Spleen (tissue), 11 donors: ENCODE results near the gene ITFG1. TPM values are rescaled to one million over a fixed set of nuclear protein-coding genes. Genes with fewer than 3 reads are reported as not detected.
"Not testable (repeated sequence)": the region's sequence is repeated elsewhere in the genome, so short reads cannot be mapped to it uniquely, and the experiment has no call there.

Experiments used
- DNase-seq: peaks from one replicate; pipeline ENCODE4 v3.0.0-alpha.2; 2020
- H3K27ac ChIP-seq, 8 donors: fragments of 200-600 bp; sonication (generic) in 7 of 8; 1 replicate in 4 of 8; 2 replicates in 4 of 8; pipeline versions ENCODE4 v1.5.0 to v1.8.0; 2016 to 2021; ENCODE audit warnings: inconsistent platforms in 4 of 8, mild to moderate bottlenecking in 4 of 8, moderate library complexity in 1 of 8
- H3K27me3 ChIP-seq, 7 donors: fragments of 200-600 bp; sonication (generic) in 6 of 7; replicated peaks in 1 of 7; 1 replicate in 4 of 7; 2 replicates in 3 of 7; pipeline versions ENCODE4 v1.5.0 to v1.8.0; 2016 to 2021; ENCODE audit warnings: inconsistent platforms in 3 of 7, mild to moderate bottlenecking in 1 of 7
- H3K36me3 ChIP-seq, 6 donors: fragments of 200-600 bp; sonication (generic) in 5 of 6; 1 replicate in 4 of 6; 2 replicates in 2 of 6; pipeline versions ENCODE4 v1.5.0 to v1.8.0; 2016 to 2021; ENCODE audit warnings: inconsistent platforms in 2 of 6
- H3K4me1 ChIP-seq, 6 donors: fragments of 200-600 bp; sonication (generic) in 5 of 6; 1 replicate in 3 of 6; 2 replicates in 3 of 6; pipeline versions ENCODE4 v1.5.0 to v1.8.0; 2016 to 2021; ENCODE audit warnings: inconsistent platforms in 3 of 6
- H3K4me3 ChIP-seq, 8 donors: fragments of 200-600 bp; sonication (generic) in 7 of 8; 1 replicate in 4 of 8; 2 replicates in 4 of 8; pipeline versions ENCODE4 v1.5.0 to v1.8.0; 2016 to 2021; ENCODE audit warnings: inconsistent platforms in 4 of 8, mild to moderate bottlenecking in 4 of 8, moderate library complexity in 2 of 8
- H3K9me3 ChIP-seq, 8 donors: fragments of 200-600 bp; sonication (generic) in 7 of 8; 1 replicate in 4 of 8; 2 replicates in 4 of 8; pipeline versions ENCODE4 v1.5.0 to v1.8.0; 2016 to 2021; ENCODE audit warnings: inconsistent platforms in 4 of 8
- CTCF ChIP-seq, 11 experiments: fragments of 200-600 bp in 7 of 11; fragments of 450-650 bp in 4 of 11; sonication (generic) in 4 of 11; IDR thresholded peaks in 8 of 11; conservative IDR thresholded peaks in 3 of 11; 1 replicate in 7 of 11; 2 replicates in 4 of 11; pipeline versions ENCODE4 v1.4.0 to v1.8.0; 2016 to 2021; ENCODE audit warnings: antibody characterized with exemption in 11 of 11, inconsistent platforms in 4 of 11, mild to moderate bottlenecking in 1 of 11
- POLR2A ChIP-seq, 3 donors: fragments of 450-650 bp; IDR thresholded peaks; one replicate each; pipeline ENCODE4 v1.5.1; 2017; ENCODE audit warnings: antibody characterized with exemption in 3 of 3, mild to moderate bottlenecking in 1 of 3
- POLR2AphosphoS5 ChIP-seq, 3 donors: sonication (generic); formaldehyde crosslinking; IDR thresholded peaks; one replicate each; pipeline ENCODE4 v1.5.1; 2017; ENCODE audit warnings: antibody characterized with exemption in 3 of 3
- WGBS, 5 donors: extraction: QIAGEN DNeasy Blood & Tissue Kit in 3 of 5; methylation state at CpG; one replicate each; pipeline versions ENCODE4 v1.1.5 to v1.1.7; 2013 to 2018; 5-methylcytosine and 5-hydroxymethylcytosine counted together
- intact Hi-C: fragments of 100-400 bp; cut with DNase I; formaldehyde crosslinking; loops from one replicate; pipeline ENCODE4 v1.15.0; 2023; ENCODE audit warnings: low total_unique reads
- polyA plus RNA-seq, 3 donors: library from polyadenylated mRNA; stranded (reverse); fragments of 200-250 nt; gene quantifications; one replicate each; pipeline ENCODE4 v1.2.1, GENCODE V29; 2013
- total RNA-seq, 7 donors: library from RNA; depleted of rRNA in 3 of 7; stranded (reverse); fragments of >200 nt in 3 of 7; fragmentation: NEBNext Ultra II Directional in 4 of 7; extraction: Animal tissue kit (Norgen Biotek cat#: 25700) in 4 of 7; gene quantifications; one replicate each; pipeline versions ENCODE4 v1.1.0 to v1.2.1, GENCODE V29; 2016 to 2021
- donor health status: healthy with polysubstance abuse.
- donor health status: DM: no; HTN: no; CAD: no; lungs with moderate emphysema.
- donor health status: DM: no; HTN: no; CAD: no.
- donor health status: Bipolar disorder and iron deficiency.
- donor health status: healthy.
- donor health status: DM: no; HTN: no; CAD: no.
- donor health status: DM: yes; HTN: yes; CAD: no.

The ITFG1 gene
- total and polyA plus RNA-seq, 10 donors, result 9.0 to 62.3 (median 47.6) TPM

GRCh38 chr16:47366228-47366627 lies 94.6 kb downstream of the ITFG1 start:
- H3K4me3 ChIP-seq, result no peak overlapping the region
- H3K36me3 ChIP-seq, result peaks cover 0 to 56% (median 11%) of the 10 kb centered on the region in 6 donors
- no peaks in the 10 kb centered on the region for H3K27me3 ChIP-seq
- intact Hi-C loops, result no loop called here
- no peak for TF ChIP-seq POLR2AphosphoS5 (IDR thresholded peaks at IDR 0.05)
- TF ChIP-seq POLR2A (IDR thresholded peaks at IDR 0.05), result no peak
- TF ChIP-seq CTCF (IDR thresholded peaks at IDR 0.05 in 8 of 11, conservative IDR thresholded peaks at IDR 0.05 in 3 of 11), result no peak
- peaks cover 0 to 10% (median 7%) of the 10 kb centered on the region in 8 donors for H3K9me3 ChIP-seq
- H3K27ac ChIP-seq, result no peak overlapping the region
- no peak for DNase-seq
- H3K4me1 ChIP-seq, result no peaks in the 10 kb centered on the region
- 78 to 94% (median 90%) methylated on average over 2 of the region's 2 CpGs for WGBS, 5 donors

DNA sequence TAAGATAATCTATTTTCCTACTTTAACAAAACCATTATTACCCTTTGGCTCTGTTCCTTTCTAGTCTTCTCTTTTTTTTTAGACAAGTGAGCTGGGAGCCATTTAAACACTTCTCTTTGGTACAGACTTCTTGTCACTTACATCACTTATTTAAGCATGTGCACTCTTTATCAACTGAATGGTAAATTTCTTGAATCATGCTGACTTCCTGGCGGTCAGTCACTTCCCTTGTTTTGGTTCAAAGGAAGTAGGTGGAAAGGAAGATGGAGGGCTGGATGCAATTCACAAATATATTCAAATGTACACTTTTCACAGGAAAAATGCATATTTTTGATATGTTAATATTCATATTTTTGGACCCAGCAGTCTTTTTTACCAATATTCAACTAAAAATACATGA lies 97.1 kb downstream of the ITFG1 start:
- TF ChIP-seq CTCF (IDR thresholded peaks at IDR 0.05 in 8 of 11, conservative IDR thresholded peaks at IDR 0.05 in 3 of 11) (no peak), POLR2A (IDR thresholded peaks at IDR 0.05) (no peak)
- Histone ChIP-seq H3K27me3 (no peaks in the 10 kb centered on the region), H3K4me1 (no peaks in the 10 kb centered on the region), H3K36me3 (peaks cover 0 to 40% (median 6%) of the 10 kb centered on the region in 6 donors), H3K27ac (no peak overlapping the region), H3K9me3 (no peaks in the 10 kb centered on the region), H3K4me3 (no peak overlapping the region)
- 85 to 96% (median 90%) methylated on average over 1 of the region's 1 CpG for WGBS, 5 donors
- no peak for DNase-seq
- intact Hi-C loops, result no loop called here

- Histone ChIP-seq H3K27ac (no peak overlapping the region), H3K36me3 (peaks cover 0 to 24% (median under 1%) of the 10 kb centered on the region in 6 donors), H3K4me1 (no peaks in the 10 kb centered on the region), H3K4me3 (no peak overlapping the region), H3K27me3 (no peaks in the 10 kb centered on the region), H3K9me3 (peaks cover 0 to 6% (median 5%) of the 10 kb centered on the region in 8 donors)
- intact Hi-C loops, result no loop called here
- DNase-seq, result no peak
- TF ChIP-seq CTCF (IDR thresholded peaks at IDR 0.05 in 8 of 11, conservative IDR thresholded peaks at IDR 0.05 in 3 of 11), result no peak
- TF ChIP-seq POLR2AphosphoS5 (IDR thresholded peaks at IDR 0.05), result no peak
- no peak for TF ChIP-seq POLR2A (IDR thresholded peaks at IDR 0.05)
- WGBS, 5 donors, result 84 to 97% (median 87%) methylated on average over 2 of the region's 2 CpGs
Observed at GRCh38 chr16:47359478-47359877, 101.4 kb downstream of the ITFG1 start.

GRCh38 chr16:47358816-47359215 lies 102.0 kb downstream of the ITFG1 start:
- Histone ChIP-seq H3K4me3 (no peak overlapping the region), H3K27ac (no peak overlapping the region), H3K27me3 (no peaks in the 10 kb centered on the region), H3K9me3 (peaks cover 0 to 12% (median 10%) of the 10 kb centered on the region in 8 donors), H3K36me3 (peaks cover 0 to 23% (median 0%) of the 10 kb centered on the region in 6 donors), H3K4me1 (no peaks in the 10 kb centered on the region)
- WGBS, 5 donors, result 91 to 96% (median 92%) methylated on average over 2 of the region's 2 CpGs
- TF ChIP-seq POLR2AphosphoS5 (IDR thresholded peaks at IDR 0.05) (no peak), POLR2A (IDR thresholded peaks at IDR 0.05) (no peak), CTCF (IDR thresholded peaks at IDR 0.05 in 8 of 11, conservative IDR thresholded peaks at IDR 0.05 in 3 of 11) (no peak)
- intact Hi-C loops, result no loop called here
- DNase-seq, result no peak

DNA sequence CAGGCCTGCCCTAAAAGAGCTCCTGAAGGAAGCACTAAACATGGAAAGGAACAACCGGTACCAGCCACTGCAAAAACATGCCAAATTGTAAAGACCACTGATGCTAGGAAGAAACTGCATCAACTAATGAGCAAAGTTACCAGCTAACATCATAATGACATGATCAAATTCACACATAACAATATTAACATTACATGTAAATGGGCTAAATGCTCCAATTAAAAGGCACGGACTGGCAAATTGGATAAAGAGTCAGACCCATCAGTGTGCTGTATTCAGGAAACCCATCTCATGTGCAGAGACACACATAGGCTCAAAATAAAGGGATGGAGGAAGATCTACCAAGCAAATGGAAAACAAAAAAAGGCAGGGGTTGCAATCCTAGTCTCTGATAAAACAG lies 111.8 kb downstream of the ITFG1 start:
- H3K4me1 ChIP-seq, H3K27ac ChIP-seq, DNase-seq, intact Hi-C loops, H3K4me3 ChIP-seq, H3K27me3 ChIP-seq: not testable (repeated sequence)
- Histone ChIP-seq H3K9me3 (peaks cover 0 to 66% (median 54%) of the 10 kb centered on the region in 8 donors), H3K36me3 (peaks cover 0 to 35% (median 4%) of the 10 kb centered on the region in 6 donors)
- 92 to 100% (median 99%) methylated on average over 1 to 2 of the region's 2 CpGs for WGBS, 5 donors

DNA sequence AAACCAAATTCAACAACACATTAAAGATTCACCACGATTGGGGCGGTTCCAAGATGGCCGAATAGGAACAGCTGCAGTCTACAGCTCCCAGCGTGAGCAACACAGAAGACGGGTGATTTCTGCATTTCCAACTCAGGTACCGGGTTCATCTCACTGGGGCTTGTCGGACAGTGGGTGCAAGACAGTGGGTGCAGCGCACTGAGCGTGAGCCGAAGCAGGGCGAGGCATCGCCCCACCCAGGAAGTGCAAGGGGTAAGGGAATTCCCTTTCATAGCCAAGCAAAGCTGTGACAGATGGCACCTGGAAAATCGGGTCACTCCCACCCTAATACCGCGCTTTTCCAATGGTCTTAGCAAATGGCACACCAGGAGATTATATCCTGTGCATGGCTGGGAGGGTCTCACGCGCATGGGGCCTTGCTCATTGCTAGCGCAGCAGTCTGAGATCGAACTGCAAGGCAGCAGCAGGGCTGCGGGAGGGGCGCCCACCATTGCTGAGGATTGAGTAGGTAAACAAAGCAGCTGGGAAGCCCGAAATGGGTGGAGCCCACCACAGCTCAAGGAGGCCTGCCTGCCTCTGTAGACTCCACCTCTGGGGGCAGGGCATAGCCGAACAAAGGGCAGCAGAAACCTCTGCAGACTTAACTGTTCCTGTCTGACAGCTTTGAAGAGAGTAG lies 113.7 kb downstream of the ITFG1 start:
- WGBS, 5 donors, result 97 to 99% (median 98%) methylated on average over 23 of the region's 23 CpGs
- Histone ChIP-seq H3K36me3 (peaks cover 0 to 28% (median 4%) of the 10 kb centered on the region in 6 donors), H3K9me3 (peaks cover 0 to 50% (median 37%) of the 10 kb centered on the region in 8 donors)
- H3K27ac ChIP-seq, H3K4me1 ChIP-seq, H3K27me3 ChIP-seq, intact Hi-C loops, H3K4me3 ChIP-seq: not testable (repeated sequence)
- DNase-seq, result peak; percentile 64
